Measurements from ENCODE around the gene NINJ2. TPM values are rescaled to one million over a fixed set of nuclear protein-coding genes. Genes with fewer than 3 reads are reported as not detected.

The NINJ2 gene
- total RNA-seq, 1 donor from 2014 or later = not detected

GRCh38 chr12:675562-675961, 12.3 kb upstream of the NINJ2 start:
- no peak for TF ChIP-seq CTCF (IDR thresholded peaks at IDR 0.05; ENCODE audit: insufficient read depth, low read length, poor library complexity, severe bottlenecking)
- Histone ChIP-seq H3K4me3 (ENCODE audit: low read depth, low read length) (no peak overlapping the region), H3K27me3 (ENCODE audit: control insufficient read depth, insufficient read depth, low read length) (no peaks in the 10 kb centered on the region), H3K36me3 (ENCODE audit: control insufficient read depth, insufficient read depth, low read length) (no peaks in the 10 kb centered on the region)
- DNase-seq (ENCODE audit: low read depth) = no peak

GRCh38 chr12:674272-674781, 11.1 kb upstream of the NINJ2 start:
- Histone ChIP-seq H3K36me3 (ENCODE audit: control insufficient read depth, insufficient read depth, low read length) (no peaks in the 10 kb centered on the region), H3K27me3 (ENCODE audit: control insufficient read depth, insufficient read depth, low read length) (no peaks in the 10 kb centered on the region), H3K4me3 (ENCODE audit: low read depth, low read length) (no peak overlapping the region)
- no peak for DNase-seq (ENCODE audit: low read depth)
- no peak for TF ChIP-seq CTCF (IDR thresholded peaks at IDR 0.05; ENCODE audit: insufficient read depth, low read length, poor library complexity, severe bottlenecking)

GRCh38 chr12:673849-674248, 10.6 kb upstream of the NINJ2 start:
- TF ChIP-seq CTCF (IDR thresholded peaks at IDR 0.05; ENCODE audit: insufficient read depth, low read length, poor library complexity, severe bottlenecking) = no peak
- Histone ChIP-seq H3K36me3 (ENCODE audit: control insufficient read depth, insufficient read depth, low read length) (no peaks in the 10 kb centered on the region), H3K27me3 (ENCODE audit: control insufficient read depth, insufficient read depth, low read length) (no peaks in the 10 kb centered on the region), H3K4me3 (ENCODE audit: low read depth, low read length) (no peak overlapping the region)
- DNase-seq (ENCODE audit: low read depth) = no peak

- Histone ChIP-seq H3K36me3 (ENCODE audit: control insufficient read depth, insufficient read depth, low read length) (no peaks in the 10 kb centered on the region), H3K27me3 (ENCODE audit: control insufficient read depth, insufficient read depth, low read length) (peaks cover 1% of the 10 kb centered on the region), H3K4me3 (ENCODE audit: low read depth, low read length) (no peak overlapping the region)
- TF ChIP-seq CTCF (IDR thresholded peaks at IDR 0.05; ENCODE audit: insufficient read depth, low read length, poor library complexity, severe bottlenecking) = no peak
- no peak for DNase-seq (ENCODE audit: low read depth)
These were observed 6.3 kb upstream of the NINJ2 start for GRCh38 chr12:669576-669945.

GRCh38 chr12:668090-668481, 4.8 kb upstream of the NINJ2 start:
- peaks cover 5% of the 10 kb centered on the region for H3K27me3 ChIP-seq (ENCODE audit: control insufficient read depth, insufficient read depth, low read length)
- no peak for TF ChIP-seq CTCF (IDR thresholded peaks at IDR 0.05; ENCODE audit: insufficient read depth, low read length, poor library complexity, severe bottlenecking)
- no peaks in the 10 kb centered on the region for H3K36me3 ChIP-seq (ENCODE audit: control insufficient read depth, insufficient read depth, low read length)
- no peak overlapping the region for H3K4me3 ChIP-seq (ENCODE audit: low read depth, low read length)
- DNase-seq (ENCODE audit: low read depth) = no peak

- Histone ChIP-seq H3K27me3 (ENCODE audit: control insufficient read depth, insufficient read depth, low read length) (peaks cover 13% of the 10 kb centered on the region), H3K4me3 (ENCODE audit: low read depth, low read length) (no peak overlapping the region), H3K36me3 (ENCODE audit: control insufficient read depth, insufficient read depth, low read length) (no peaks in the 10 kb centered on the region)
- no peak for DNase-seq (ENCODE audit: low read depth)
- no peak for TF ChIP-seq CTCF (IDR thresholded peaks at IDR 0.05; ENCODE audit: insufficient read depth, low read length, poor library complexity, severe bottlenecking)
These were observed 3.6 kb upstream of the NINJ2 start for GRCh38 chr12:666766-667308.

Data from kidney epithelial cell (primary cell).